GM21529 (cell line): Measurements from ENCODE around the gene IQCE.
"Not testable (repeated sequence)": the region's sequence is repeated elsewhere in the genome, so short reads cannot be mapped to it uniquely, and the experiment has no call there.

Experiments
- ATAC-seq: cut with Tn5 transposase; IDR thresholded peaks from one replicate; pipeline ENCODE4 v1.9.1; 2021; ENCODE audit not compliant: unreplicated experiment

IQCE gene

DNA sequence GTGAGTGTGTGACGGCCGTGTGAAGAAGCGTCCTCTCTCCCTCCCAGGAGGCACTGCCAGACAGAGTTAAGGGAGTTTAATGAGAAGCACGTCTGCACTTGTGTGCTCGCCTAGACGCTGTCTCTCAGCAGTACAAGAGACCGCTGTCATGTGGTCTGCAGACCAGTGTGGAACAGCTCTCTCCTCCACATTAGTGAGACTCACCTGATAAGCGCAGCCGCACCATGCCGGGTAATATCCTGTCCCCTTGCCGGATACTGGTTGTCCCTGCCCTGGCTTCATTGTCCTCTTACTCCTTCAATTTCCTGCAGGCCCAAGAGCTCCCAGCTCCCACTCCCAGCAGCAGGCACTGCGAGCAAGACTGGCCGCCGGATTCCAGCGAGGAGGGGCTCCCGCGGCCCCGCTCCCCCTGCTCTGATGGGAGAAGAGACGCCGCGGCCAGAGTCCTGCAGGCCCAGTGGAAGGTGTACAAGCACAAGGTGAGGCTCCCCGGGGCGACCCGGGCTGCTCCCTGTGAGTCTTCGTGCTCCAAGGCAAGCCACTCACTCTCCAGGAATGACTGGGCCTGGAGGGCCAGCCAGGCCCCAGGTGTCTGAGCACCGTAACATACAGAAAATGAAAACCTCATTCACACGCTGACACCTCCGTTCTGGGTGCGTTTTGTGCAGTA, 39.5 kb downstream of the IQCE start:
- ATAC-seq: no peak

DNA sequence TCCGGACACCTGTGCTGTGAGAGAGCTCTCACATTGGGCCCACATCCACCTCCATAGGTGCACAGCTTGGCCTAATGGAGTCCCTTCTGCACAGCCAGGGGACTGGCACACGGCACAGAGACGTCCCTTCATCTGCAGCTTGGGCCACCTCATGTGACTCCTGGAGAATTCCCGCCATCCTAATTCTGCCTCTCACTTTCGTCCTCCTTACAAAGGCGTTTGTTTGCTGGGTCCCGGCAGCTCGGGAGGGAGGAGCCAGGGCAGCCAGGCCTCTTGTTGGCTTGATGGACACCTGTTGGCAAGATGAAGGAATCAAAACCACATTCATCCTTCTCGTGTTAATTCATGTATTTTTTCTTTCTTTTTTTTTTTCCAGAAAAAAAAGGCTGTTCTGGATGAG, 42.3 kb downstream of the IQCE start:
- no peak for ATAC-seq

DNA sequence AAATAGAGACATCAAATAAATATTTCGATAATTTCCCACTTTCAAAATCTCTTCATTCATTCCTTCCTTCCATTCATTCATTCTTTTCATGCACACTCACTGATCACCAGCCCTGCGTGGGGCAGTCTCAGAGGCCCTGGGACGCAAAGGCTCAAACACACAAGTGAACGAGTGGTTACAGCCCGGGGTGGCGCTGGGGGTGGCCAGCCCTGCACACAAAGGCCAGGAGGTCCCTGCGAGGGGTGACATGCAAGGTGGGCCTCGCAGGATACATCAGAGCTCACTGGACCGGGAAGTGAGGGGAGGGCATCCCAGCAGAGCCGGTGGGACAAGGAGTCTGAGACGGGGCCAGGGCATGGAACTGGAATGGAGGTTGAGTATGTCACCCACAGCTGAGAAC, 43.1 kb downstream of the IQCE start:
- ATAC-seq: no peak

DNA sequence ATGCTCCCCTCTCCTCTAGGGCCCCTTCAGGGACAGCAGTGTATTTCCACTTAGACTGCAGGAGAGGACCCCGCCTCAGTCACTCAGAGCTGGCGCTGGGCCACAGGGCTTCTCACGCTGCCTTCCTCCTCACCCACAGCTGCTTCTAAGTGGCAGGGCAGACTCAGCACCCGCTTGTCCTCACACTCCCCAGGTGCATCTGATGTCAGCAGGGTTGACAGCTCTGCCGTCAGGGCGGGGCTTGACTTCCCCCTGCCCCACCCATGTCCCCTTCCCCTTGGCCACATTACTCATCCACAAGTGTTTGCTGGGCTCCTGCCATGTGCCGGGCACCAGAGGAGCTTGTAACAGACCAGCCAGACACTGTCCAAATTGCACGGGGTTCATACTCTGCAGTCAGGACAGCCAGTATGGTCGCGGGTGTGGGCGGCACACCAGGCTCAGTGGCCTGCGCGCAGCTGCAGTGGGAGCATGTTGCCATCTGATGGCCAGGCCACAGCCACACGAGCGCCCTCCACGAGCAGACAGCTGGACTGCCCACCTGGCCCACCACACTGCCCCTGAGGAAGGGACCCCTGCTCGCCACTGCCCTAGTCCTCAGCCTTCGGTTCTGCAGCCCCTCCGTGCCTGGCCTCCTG, 43.7 kb downstream of the IQCE start:
- ATAC-seq: no peak

DNA sequence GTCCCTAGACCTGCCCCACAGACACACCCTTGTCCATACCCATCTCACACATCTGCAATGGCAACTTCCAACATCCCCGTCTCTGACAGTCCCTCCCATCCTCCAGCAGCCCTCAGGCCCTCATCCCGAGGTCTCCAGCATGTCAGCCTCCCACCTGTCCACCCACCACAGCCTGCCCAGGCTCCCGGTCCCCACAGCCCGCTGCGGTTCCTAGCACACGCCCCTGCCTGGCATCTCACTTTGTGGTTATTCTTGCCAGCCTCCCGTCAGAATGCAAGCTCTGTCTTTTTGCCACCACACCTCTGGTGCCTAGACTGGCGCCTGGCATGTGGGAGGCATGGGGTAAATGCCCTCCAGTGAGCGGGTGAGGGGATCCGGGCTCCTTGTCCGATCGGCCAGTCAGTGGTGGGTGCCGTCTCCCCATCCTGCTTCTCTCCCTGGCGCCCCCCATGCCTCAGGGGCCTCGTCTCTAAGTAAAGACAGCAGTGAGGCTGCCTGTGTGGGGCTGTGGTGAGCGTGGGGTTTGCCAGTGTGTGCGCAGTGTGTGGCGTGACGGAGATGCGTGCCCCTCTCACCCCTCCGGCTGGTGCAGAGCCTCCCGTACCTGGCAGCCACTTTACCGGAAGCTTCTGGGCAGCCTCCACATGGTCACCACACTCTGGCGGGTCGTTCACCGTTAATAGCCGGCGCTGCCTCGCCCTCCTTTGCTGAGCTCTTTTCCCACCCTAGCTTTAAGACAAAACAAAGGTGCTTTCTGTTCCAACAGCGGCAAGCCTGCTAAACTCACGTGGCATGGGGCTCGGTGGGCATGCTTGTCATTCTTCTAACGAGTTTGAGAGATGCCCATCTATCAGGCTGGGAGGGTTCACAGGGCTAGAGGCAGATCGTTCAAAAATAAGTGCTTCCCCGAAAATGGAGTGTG, 44.5 kb downstream of the IQCE start:
- ATAC-seq: no peak

DNA sequence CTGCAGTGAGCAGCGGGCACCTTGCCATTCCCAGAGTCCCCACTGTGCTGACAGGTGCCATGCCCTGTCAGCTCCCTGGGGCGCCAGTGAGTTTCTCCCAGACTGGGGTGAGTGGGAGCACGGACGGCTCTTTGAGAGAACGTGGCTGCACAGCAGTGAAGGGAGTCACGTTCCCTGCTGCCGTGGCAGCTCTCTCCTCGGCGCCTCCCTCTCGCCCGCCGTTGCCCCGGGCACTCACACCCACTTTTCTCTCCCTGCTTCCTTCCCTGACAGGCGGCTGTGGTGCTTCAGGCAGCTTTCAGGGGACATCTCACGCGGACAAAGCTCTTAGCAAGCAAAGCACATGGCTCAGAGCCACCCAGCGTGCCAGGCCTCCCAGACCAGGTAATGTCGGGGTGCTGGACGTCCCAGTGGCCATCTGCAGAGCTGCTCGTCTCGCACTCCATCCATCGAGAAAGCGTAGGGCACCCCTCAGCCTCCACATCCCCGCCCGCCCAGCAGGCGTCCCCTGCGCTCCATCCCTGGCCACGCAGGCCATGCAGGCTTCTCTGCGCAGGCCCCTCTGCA, 45.9 kb downstream of the IQCE start:
- no peak for ATAC-seq

DNA sequence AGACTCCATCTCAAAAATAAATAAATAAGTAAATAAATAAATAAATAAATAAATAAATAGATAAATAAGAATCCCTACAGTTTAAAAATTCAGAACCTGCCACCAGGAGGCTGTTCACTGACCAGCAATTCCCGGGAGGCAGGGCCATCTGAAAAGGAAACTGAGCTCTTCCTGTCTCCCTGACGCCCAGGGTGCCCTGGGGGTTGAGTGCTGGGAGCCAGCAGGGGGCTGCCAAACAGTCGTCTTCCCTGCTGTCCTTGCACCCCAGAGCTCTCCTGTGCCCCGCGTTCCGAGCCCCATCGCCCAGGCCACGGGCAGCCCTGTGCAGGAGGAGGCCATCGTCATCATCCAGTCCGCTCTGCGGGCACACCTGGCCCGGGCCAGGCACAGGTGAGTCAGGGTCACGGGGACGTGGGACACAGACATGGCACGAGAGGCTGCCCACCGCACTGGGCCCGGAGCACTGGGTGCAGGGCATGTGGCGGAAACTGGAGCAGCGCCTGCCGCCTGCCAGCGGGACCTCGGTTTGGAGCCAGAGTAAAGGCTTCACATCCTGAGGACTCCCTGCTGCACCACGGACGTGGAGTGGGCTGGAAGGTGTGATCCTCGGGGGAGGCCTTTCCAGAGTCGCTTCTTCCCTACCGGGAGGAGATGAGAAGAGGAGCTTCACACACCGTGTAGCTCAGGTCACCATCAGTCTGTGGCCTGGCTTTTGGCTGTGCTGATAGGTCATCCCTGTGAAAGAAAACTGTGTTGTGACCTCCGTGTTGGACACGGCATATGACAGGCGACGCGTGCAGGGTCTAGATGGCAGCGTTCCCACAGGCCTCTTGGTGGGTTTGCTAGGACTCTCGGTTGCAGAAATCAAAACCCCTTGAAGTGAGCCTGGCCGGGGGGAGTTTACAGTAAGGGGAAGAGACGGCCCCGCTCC, 47.1 kb downstream of the IQCE start:
- ATAC-seq: no peak

DNA sequence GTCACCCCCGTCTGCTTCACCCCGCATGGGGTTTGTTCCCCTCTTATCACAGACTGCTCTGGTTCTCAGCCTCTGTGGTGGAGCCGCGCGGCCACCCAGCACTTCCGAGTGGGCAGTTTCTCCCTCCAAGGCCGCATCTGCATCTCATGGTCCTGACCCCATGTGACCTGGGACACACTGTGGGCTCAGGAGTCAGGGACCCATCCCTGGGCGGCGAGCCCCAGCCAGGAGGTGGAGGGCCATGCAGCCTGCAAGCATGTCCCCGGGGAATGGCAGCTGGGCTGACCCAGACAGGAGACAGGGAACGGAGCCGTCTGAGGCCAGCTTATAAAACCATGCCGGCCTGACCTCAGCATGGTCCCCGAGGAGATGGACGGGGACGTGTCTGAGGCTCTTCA, 47.8 kb downstream of the IQCE start:
- no peak for ATAC-seq

DNA sequence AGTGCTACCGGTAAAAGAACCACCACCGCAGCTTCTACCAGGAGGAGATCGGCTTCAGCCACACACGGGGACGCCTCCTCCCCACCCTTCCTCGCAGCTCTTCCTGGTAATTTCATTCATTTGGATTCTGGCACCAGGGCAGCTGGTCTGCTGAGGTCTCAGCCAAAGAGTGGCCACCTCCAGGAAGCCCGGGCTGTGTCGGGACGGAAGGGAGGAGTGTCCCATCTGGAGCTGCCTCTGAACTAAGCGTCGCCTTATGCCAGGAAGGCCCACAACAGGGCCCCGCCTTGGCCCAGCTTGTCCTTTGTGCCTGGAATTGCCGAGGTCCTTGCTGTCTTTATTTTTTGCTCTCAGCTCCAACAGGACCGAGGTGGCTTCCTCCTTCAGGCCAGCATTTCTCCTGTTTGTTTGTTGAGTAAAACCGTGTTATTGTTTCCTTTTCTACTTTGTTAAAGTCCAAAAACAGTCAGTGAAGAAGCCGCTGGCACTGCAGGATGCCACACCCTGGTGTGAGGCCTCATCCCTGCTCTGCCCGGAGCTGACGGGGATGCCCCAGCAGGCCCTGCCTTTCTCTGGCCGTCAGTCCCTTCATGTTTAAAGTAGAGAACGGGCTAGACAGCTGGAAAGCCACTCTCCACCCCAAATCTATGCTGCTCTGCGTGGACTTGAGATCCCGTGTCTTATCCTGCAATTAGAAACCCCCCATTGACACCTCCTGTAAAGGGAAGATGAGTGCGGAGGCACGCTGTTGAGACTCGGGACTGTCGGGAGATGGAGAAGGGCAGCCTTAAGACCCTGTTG, 48.5 kb downstream of the IQCE start:
- ATAC-seq: no peak

DNA sequence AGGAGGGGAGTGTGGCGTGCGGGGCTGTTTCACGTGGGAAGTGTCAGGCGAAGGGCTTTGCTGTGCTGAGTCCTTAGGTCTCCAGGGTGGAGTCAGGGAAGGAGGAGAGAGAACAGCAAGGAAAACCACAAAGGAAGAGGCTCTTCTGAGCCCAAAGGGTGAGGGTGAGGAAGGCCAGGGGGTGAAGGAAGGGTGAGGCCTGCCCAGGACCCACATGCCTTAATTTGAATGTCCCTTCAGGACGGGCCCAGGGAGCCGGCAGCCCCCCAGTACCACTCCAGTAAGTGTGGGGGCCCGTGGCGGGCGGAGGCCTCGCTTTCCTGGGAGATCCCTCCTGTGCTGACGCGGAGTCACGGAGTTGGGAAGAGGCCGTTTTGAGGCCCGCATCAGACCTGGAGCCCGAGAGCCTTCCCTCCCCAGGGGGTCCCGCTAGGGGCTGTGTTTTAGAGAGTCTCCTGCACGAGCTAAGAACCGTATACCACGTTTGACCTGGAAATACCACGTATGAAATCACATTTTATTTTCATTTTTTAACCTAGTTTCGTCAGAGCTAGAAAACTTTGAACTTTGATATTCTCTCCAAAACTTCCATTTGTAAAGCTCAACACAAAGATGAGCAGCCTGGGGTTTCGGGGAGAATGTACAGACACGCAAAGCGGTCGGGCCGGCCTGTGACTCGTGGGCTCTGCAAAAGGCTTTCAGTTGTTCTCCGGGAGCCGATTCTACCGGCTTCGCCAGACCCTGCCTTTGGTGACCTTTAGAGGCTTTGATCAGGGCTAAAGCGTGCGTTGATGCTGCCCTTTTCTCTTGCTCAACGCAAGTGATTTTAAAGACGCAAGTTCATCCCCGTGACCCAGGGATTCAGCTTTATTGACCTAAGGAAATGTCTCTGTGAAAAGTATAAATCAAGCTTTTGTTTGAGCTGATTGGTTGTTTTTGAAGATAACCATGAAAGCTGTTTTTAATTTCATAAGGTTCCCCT, 49.4 kb downstream of the IQCE start:
- no peak for ATAC-seq

DNA sequence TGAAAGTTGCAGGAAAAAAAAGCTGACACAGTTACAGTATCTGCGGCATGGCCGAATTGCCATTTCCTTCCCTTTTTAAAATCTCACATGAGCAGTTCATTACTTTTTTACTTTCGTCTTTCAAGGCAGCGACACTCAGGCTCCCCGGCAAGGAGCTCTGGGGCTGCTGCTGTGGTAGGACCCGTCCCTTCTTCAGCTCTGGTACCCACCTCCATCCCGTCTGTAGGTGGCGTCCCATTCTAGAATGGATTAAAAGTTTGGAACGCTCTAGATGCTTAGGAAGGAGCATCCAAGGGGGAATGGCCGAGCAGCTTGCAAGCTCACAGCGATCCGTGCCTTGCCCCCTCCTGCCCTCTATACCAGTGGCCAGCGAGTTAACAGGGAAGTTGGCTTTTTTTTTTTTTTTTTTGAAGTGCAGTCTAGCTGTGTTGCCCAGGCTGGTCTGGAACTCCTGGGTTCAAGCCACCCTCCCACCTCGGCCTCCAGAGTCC, 50.2 kb downstream of the IQCE start:
- ATAC-seq: no peak

DNA sequence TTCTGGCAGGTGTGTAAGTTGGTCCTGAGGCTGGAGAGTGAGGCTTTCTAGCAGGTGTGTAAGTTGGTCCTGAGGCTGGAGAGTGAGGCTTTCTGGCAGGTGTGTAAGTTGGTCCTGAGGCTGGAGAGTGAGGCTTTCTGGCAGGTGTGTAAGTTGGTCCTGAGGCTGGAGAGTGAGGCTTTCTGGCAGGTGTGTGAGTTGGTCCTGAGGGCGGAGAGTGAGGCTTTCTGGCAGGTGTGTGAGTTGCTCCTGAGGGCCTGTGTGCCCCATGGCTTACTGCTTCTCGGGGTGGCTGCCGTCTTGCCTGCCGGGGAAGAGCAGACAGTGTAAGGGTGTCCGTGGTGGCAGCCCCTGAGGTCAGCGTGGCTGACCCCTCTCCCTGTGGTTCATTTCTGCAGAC, 50.9 kb downstream of the IQCE start:
- ATAC-seq: not testable (repeated sequence)

DNA sequence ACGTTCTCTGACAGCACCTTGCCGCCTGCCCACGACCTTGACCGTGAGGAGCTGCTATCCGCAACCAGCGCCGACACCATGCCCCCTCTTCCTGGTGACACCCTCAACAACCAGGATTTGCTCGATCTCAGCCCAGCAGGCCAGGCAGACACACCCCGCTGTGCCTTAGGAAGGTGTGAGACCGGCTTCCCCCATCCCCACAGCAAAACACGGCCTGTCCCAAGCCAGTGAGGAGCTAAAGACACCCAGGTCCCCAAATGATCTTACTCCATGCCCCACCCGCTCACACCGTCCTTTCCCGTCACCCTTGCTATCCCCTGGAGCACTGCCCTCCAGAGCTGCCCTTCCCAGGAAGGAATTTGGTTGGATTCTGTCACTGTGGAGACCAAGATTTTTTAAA, 51.7 kb downstream of the IQCE start:
- ATAC-seq: no peak

DNA sequence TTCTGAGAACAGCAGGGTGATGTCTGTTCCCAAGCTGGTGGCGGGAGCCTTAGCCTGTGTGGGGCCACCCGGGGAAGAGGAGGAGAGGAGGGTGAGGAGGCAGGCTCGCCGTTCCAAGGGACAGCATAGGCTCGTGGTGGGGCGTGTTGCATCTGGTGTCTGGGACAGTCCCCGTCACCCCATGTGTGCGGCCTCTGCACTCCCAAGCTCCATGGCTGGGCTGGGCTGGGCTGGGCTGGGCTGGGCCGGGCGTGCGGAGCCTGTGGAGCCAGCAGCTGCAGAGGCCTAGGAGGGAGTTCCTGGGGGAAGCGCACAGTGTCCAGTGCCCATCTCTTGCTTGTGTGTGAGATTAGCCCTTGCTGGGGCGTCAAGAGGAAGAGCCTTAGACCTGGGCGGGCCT, 52.1 kb downstream of the IQCE start:
- no peak for ATAC-seq

DNA sequence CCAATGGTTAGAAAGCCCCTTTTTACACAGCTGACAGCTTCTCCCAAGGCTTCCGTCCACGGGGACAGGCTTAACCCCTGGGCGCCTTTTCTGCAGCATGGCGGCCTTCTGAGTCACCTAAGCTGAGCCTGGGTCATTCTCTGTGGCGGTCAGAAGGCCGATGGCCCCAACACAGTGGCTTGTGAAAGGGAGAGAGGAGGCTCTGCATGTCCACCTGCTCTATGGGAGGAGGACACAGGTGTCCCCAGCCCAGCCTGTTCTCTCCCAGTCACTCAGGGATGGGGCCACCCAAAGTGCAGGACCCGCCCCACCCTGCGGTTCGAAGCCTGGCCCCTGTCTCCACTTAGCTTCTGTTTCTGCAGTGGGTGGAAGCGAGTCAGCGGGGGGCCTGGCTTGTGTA, 52.6 kb downstream of the IQCE start:
- ATAC-seq: no peak

DNA sequence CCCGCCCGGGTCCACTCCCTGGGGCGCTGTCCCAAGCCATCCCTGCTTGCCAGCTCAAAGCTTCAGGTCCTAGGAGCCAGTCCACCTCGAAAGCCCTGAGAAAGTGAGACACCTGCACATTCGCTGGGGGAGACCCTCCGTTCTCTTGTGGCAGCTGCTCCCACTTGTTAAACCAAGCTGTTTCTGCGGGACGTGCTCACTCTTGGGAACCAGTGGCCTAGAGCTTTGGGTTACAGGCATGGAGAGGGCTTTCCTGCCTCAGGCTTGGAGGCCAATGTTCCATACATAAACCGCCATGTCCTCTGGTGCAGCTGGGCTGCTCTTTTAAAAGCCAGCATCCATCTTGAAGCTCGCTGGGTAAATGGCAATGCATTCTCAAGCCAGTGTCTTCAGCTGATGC, 53.1 kb downstream of the IQCE start:
- ATAC-seq: no peak

DNA sequence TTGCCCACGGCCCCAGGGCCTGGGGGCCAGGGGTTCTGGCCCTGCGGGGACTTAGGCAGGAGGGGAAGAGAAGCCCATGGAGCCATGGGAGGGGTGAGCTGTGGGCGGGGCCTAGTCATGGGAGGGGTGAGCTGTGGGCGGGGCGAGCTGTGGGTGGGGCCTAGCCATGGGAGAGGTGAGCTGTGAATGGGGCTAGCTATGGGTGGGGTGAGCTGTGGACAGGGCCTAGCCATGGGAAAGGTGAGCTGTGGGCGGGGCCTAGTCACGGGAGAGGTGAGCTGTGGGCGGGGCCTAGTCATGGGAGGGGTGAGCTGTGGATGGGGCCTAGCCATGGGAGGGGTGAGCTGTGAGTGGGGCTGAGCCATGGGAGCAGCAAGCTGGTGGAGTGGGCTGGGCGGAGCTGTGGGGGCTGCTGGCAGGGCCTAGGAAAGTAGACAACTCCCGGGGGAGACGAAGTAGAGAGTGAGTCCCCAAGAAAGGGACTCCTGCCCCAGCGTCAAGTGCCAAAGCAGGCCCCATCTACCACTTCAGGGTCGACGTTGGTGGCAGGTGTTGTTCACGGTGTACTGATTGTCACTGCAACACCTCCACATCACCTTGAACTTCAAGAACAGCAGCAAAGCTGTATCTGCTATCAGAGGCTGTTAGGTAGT, 53.8 kb downstream of the IQCE start:
- no peak for ATAC-seq
